Endodermal cell (in vitro differentiated cells): ENCODE data around the gene ZBTB1. TPM values are rescaled to one million over a fixed set of nuclear protein-coding genes. Genes with fewer than 3 reads are reported as not detected.

Source experiments
- DNase-seq: peaks from one replicate; pipeline ENCODE4 v3.0.0-alpha.2; 2017
- H3K27ac ChIP-seq: 2 replicates; pipeline ENCODE4 v1.5.1; 2013; ENCODE audit warnings: mild to moderate bottlenecking, low read depth, low read length, moderate library complexity
- H3K27me3 ChIP-seq: 2 replicates; pipeline ENCODE4 v1.6.1; 2013; ENCODE audit warnings: mild to moderate bottlenecking, low read length, moderate library complexity; ENCODE audit not compliant: insufficient read depth, control insufficient read depth, poor library complexity, severe bottlenecking
- H3K36me3 ChIP-seq: 2 replicates; pipeline ENCODE4 v1.7.0; 2013; ENCODE audit warnings: mild to moderate bottlenecking, low read length, moderate library complexity; ENCODE audit not compliant: control insufficient read depth, insufficient read depth
- H3K4me1 ChIP-seq: one replicate; pipeline ENCODE4 v1.7.0; 2013; ENCODE audit warnings: low read length; ENCODE audit not compliant: control insufficient read depth, insufficient read depth
- H3K4me3 ChIP-seq: 2 replicates; pipeline ENCODE4 v1.5.1; 2013; ENCODE audit warnings: mild to moderate bottlenecking, low read length, moderate library complexity
- H3K9ac ChIP-seq: 2 replicates; pipeline ENCODE4 v1.6.1; 2013; ENCODE audit warnings: mild to moderate bottlenecking, low read length, moderate library complexity; ENCODE audit not compliant: poor library complexity, severe bottlenecking; ENCODE audit errors: extremely low read depth
- H3K9me3 ChIP-seq: 2 replicates; pipeline ENCODE4 v1.6.1; 2013; ENCODE audit warnings: mild to moderate bottlenecking, low read length, moderate library complexity; ENCODE audit not compliant: control insufficient read depth
- H3K27ac Mint-ChIP-seq: 2 replicates; pipeline ENCODE4 v1.8.0; 2020; ENCODE audit warnings: mixed read lengths
- H3K27me3 Mint-ChIP-seq: 2 replicates; pipeline ENCODE4 v1.8.0; 2021; ENCODE audit warnings: mild to moderate bottlenecking, mixed read lengths; ENCODE audit not compliant: insufficient read depth
- H3K36me3 Mint-ChIP-seq: 2 replicates; pipeline ENCODE4 v1.8.0; 2020; ENCODE audit warnings: low read depth, mixed read lengths
- H3K4me1 Mint-ChIP-seq: 2 replicates; pipeline ENCODE4 v1.8.0; 2020; ENCODE audit warnings: mixed read lengths
- H3K4me3 Mint-ChIP-seq: 2 replicates; pipeline ENCODE4 v1.8.0; 2020; ENCODE audit warnings: mild to moderate bottlenecking, moderate library complexity, mixed read lengths
- H3K9me3 Mint-ChIP-seq: 2 replicates; pipeline ENCODE4 v1.8.0; 2020; ENCODE audit warnings: mild to moderate bottlenecking, mixed read lengths
- CTCF ChIP-seq: fragments of 200-600 bp; sonication (generic); conservative IDR thresholded peaks from 2 replicates; pipeline ENCODE4 v1.5.0; 2021; ENCODE audit warnings: antibody characterized with exemption, mild to moderate bottlenecking
- WGBS, 2 experiments: methylation state at CpG; one replicate each; pipeline versions ENCODE4 v1.1.5 to v1.1.7; 2013; ENCODE audit warnings: missing lambda C conversion rate in 2 of 2, mixed read lengths in 1 of 2; ENCODE audit not compliant: insufficient coverage in 1 of 2, insufficient read length in 1 of 2; 5-methylcytosine and 5-hydroxymethylcytosine counted together
- total RNA-seq, 2 donors: library from RNA; stranded (reverse); fragmentation: NEBNext Ultra II Directional in 1 of 2; extraction: Animal tissue kit (Norgen Biotek cat#: 25700) in 1 of 2; gene quantifications; 2 replicates in 1 of 2; 3 replicates in 1 of 2; pipeline ENCODE4 v1.2.1, GENCODE V29; 2021

The ZBTB1 gene
- total RNA-seq, 2 donors from 2014 or later: 31.0 to 32.4 TPM

DNA sequence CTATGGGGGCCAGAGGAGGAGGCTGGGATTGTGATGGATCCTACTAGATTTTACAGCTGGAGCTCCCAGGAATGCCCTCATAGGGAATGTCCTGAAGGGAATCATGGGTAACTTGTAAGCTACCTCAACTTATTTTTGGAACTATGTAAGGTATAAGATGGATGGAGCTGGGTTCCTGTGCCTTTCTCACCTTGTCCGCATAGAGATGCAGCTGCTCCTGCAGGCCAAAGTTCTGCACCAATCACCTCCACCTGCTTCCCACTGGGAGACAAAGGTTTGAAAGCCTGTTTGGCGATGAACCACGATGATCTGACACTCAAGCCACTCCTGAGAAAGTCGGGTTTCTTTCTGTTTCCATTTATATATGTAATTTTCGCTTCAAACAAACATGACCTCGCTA lies 39.9 kb upstream of the ZBTB1 start:
- WGBS, 2 experiments: 27% methylated on average over 6 of the region's 6 CpGs; no CpG with 5 or more reads in 1 of the 2 experiments
- H3K36me3 Mint-ChIP-seq: peaks cover 9% of the 10 kb centered on the region
- no peaks in the 10 kb centered on the region for H3K4me1 ChIP-seq
- peak overlapping the region; percentile 76 for H3K4me3 Mint-ChIP-seq
- H3K27me3 Mint-ChIP-seq: peaks cover 10% of the 10 kb centered on the region
- H3K4me1 Mint-ChIP-seq: peaks cover 7% of the 10 kb centered on the region
- no peaks in the 10 kb centered on the region for H3K9me3 Mint-ChIP-seq
- peak overlapping the region; percentile 82 for H3K4me3 ChIP-seq
- peaks cover 5% of the 10 kb centered on the region for H3K36me3 ChIP-seq
- H3K9ac ChIP-seq: peak overlapping the region; percentile 45
- H3K9me3 ChIP-seq: no peaks in the 10 kb centered on the region
- no peak overlapping the region for H3K27ac ChIP-seq
- H3K27ac Mint-ChIP-seq: peak overlapping the region; percentile 64
- DNase-seq: peak; percentile 71
- H3K27me3 ChIP-seq: peaks cover 16% of the 10 kb centered on the region
- no peak for TF ChIP-seq CTCF

GRCh38 chr14:64465191-64465822 lies 39.3 kb upstream of the ZBTB1 start, which contains the start of gene AKAP5:
Gene AKAP5 (plus strand): TSS chr14:64465499. CDS start chr14:64468395, 2,896 bp downstream.
- 0% methylated on average over 26 to 74 of the region's 74 CpGs for WGBS, 2 experiments
- Histone ChIP-seq H3K36me3 (no peaks in the 10 kb centered on the region), H3K27ac (no peak within 1 kb of the TSS), H3K4me1 (no peaks in the 10 kb centered on the region), H3K27me3 (peaks cover 19% of the 10 kb centered on the region), H3K9me3 (no peaks in the 10 kb centered on the region), H3K4me3 (peak within 1 kb of the TSS; percentile 82), H3K9ac (peak within 1 kb of the TSS; percentile 45)
- Mint-ChIP-seq H3K27me3 (peaks cover 10% of the 10 kb centered on the region), H3K36me3 (peaks cover 6% of the 10 kb centered on the region), H3K4me1 (peaks cover 7% of the 10 kb centered on the region), H3K9me3 (no peaks in the 10 kb centered on the region), H3K27ac (peak within 1 kb of the TSS; percentile 64), H3K4me3 (peak within 1 kb of the TSS; percentile 76)
- no peak for TF ChIP-seq CTCF
- peak; percentile 95 for DNase-seq

DNA sequence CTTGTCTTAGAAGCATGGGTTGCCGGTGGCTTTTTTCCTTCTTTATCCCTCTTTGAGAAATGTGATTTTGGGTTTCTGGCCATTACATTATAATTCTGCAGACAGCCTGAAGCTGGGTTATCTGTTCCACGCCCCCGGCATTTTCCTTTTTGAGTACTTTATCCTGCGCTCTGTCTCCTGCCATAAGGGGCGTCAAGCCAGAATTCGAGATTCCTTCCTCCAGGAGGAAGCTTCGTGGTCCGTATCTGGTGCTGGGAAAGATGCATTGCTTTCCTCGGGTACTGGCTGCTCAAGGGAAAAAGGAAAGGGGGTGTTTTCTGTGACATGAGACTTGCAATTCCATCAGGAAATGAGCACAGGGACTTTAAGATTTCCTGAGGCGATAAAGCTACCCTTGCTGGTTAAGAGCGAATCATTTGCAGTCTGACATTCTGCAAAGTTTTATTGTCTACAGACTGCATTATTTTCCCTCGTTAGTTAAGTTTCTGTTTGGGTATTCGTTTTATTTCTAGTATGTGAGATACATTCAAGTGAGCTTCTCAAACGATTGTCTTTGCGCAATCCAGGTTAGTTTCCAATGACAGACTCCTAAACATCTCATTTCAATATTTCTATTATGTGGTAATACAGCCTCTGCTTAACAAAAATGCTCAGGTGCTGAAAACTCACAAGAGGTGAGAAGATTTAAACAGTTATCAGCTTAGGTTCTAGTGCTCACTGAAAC lies 38.6 kb upstream of the ZBTB1 start:
- Histone ChIP-seq H3K27ac (no peak overlapping the region), H3K4me3 (peak overlapping the region; percentile 81), H3K9me3 (no peaks in the 10 kb centered on the region), H3K9ac (peak overlapping the region; percentile 29), H3K36me3 (no peaks in the 10 kb centered on the region), H3K4me1 (no peaks in the 10 kb centered on the region), H3K27me3 (peaks cover 19% of the 10 kb centered on the region)
- Mint-ChIP-seq H3K27ac (peak overlapping the region; percentile 44), H3K4me3 (peak overlapping the region; percentile 76), H3K36me3 (peaks cover 5% of the 10 kb centered on the region), H3K27me3 (peaks cover 10% of the 10 kb centered on the region), H3K9me3 (no peaks in the 10 kb centered on the region), H3K4me1 (peaks cover 7% of the 10 kb centered on the region)
- WGBS, 2 experiments: 20 to 27% methylated on average over 8 to 15 of the region's 15 CpGs
- peak; percentile 84 for DNase-seq
- peak; percentile 66 for TF ChIP-seq CTCF
